ENCODE results near the gene OGFOD2. TPM values are rescaled to one million over a fixed set of nuclear protein-coding genes. Genes with fewer than 3 reads are reported as not detected.

Gene OGFOD2
- total RNA-seq, 1 experiment from 2014 or later, result 35.6 TPM

DNA sequence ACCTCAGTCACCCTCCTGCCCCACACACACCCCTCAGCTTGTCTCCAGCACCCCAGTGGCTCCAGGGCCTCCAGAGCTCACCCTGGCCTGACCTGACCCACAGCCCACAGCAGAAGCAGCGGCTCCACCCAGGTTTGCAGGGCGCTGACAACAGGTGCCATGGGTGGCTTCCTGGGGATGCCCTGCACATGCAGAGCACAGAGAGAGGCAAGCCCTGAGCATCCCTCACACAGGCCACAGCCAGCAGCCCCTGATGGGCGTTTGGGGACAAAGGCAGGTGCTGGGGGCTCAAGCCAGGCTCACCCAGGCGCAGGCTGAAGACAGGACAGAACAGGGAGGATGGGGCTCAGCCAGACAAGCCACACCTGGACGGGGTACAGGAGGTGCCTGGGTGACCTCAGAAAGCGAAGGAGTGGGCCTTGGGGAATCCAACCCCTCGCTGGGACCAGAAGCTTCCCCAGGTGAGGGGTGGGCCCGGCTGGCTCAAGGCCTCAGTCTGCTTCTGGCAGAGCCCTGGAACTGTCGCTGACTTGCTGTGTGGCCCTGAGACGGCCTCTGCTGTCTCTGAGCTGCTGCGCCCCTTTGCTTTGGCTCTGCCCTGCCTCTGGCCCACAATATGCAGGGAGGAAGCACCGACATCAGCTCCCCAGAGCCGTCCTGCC lies 16.0 kb downstream of the OGFOD2 start:
- Histone ChIP-seq H3K9me2 (replicated peaks; ENCODE audit: low read length) (no peaks in the 10 kb centered on the region), H3F3A (ENCODE audit: low read length, unreplicated experiment) (no peaks in the 10 kb centered on the region), H3K4me1 (ENCODE audit: insufficient read depth, low read length) (no peaks in the 10 kb centered on the region), H2AFZ (ENCODE audit: low read length) (no peak overlapping the region), H3K9me3 (ENCODE audit: low read length) (no peaks in the 10 kb centered on the region), H4K20me1 (ENCODE audit: low read length) (no peaks in the 10 kb centered on the region), H3K36me3 (ENCODE audit: low read depth, low read length) (no peaks in the 10 kb centered on the region), H3K27ac (ENCODE audit: low read length) (no peak overlapping the region), H3K4me2 (ENCODE audit: low read length) (no peak overlapping the region), H3K79me2 (ENCODE audit: low read length) (no peaks in the 10 kb centered on the region), H3K4me3 (ENCODE audit: low read length) (no peak overlapping the region), H3K9ac (ENCODE audit: low read length) (no peak overlapping the region), H3K27me3 (ENCODE audit: low read length) (no peaks in the 10 kb centered on the region)
- CTCF ChIA-PET, result no interaction called here
- intact Hi-C loops (cut with micrococcal nuclease), result no loop called here
- POLR2A ChIA-PET (ENCODE audit: unreplicated experiment), result no interaction called here
- TF ChIP-seq EZH2phosphoT487 (IDR thresholded peaks at IDR 0.05; ENCODE audit: borderline replicate concordance, low read length), result no peak
- no peak for TF ChIP-seq CTCF (conservative IDR thresholded peaks at IDR 0.05; ENCODE audit: low read depth, low read length)
- no peak for TF ChIP-seq EZH2 (IDR thresholded peaks at IDR 0.05; ENCODE audit: low read length, unreplicated experiment)
- no TSS peak for BruUV-seq (replicated peaks)
- DNase-seq (no peak), ATAC-seq (no peak)

- Histone ChIP-seq H3F3A (ENCODE audit: low read length, unreplicated experiment) (no peaks in the 10 kb centered on the region), H2AFZ (ENCODE audit: low read length) (no peak overlapping the region), H3K9ac (ENCODE audit: low read length) (no peak overlapping the region), H3K4me1 (ENCODE audit: insufficient read depth, low read length) (no peaks in the 10 kb centered on the region), H3K4me2 (ENCODE audit: low read length) (no peak overlapping the region), H3K36me3 (ENCODE audit: low read depth, low read length) (no peaks in the 10 kb centered on the region), H3K79me2 (ENCODE audit: low read length) (no peaks in the 10 kb centered on the region), H3K27me3 (ENCODE audit: low read length) (no peaks in the 10 kb centered on the region), H3K4me3 (ENCODE audit: low read length) (no peak overlapping the region), H3K9me2 (replicated peaks; ENCODE audit: low read length) (no peaks in the 10 kb centered on the region), H3K9me3 (ENCODE audit: low read length) (no peaks in the 10 kb centered on the region), H3K27ac (ENCODE audit: low read length) (no peak overlapping the region), H4K20me1 (ENCODE audit: low read length) (no peaks in the 10 kb centered on the region)
- DNase-seq (no peak), ATAC-seq (no peak)
- TF ChIP-seq EZH2 (IDR thresholded peaks at IDR 0.05; ENCODE audit: low read length, unreplicated experiment), result no peak
- TF ChIP-seq CTCF (conservative IDR thresholded peaks at IDR 0.05; ENCODE audit: low read depth, low read length), result no peak
- no peak for TF ChIP-seq EZH2phosphoT487 (IDR thresholded peaks at IDR 0.05; ENCODE audit: borderline replicate concordance, low read length)
- intact Hi-C loops (cut with micrococcal nuclease), result no loop called here
- BruUV-seq (replicated peaks), result no TSS peak
- ChIA-PET POLR2A (ENCODE audit: unreplicated experiment) (no interaction called here), CTCF (no interaction called here)
Observed at GRCh38 chr12:122991623-122992275, 16.7 kb downstream of the OGFOD2 start.

DNA sequence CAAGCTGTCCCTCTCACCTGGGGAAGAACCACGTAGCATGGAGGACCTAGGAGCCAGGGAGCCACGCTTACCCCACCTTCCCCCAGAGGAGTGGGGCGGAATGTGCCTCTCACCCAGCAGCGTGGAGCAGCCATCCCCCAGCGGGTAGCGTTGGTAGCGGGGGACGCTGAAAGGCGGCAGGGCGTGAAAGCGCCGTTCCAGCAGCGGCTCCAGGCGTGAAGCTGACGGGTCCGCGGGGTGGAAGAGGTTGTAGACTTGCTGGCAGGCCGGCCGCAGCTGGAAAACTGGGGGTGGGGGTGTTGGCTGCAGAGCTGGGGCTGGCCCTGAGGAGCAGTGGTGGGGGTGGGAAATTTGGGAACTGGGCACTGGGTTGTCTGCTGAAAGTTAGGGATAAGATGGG lies 17.3 kb downstream of the OGFOD2 start:
- no peak overlapping the region for H3K4me3 ChIP-seq (ENCODE audit: low read length)

More for the DNA sequence above, 17.3 kb downstream of the OGFOD2 start:
- Histone ChIP-seq H3K79me2 (ENCODE audit: low read length) (no peaks in the 10 kb centered on the region), H3K36me3 (ENCODE audit: low read depth, low read length) (no peaks in the 10 kb centered on the region), H4K20me1 (ENCODE audit: low read length) (no peaks in the 10 kb centered on the region), H3K9me3 (ENCODE audit: low read length) (no peaks in the 10 kb centered on the region), H2AFZ (ENCODE audit: low read length) (no peak overlapping the region), H3K27me3 (ENCODE audit: low read length) (no peaks in the 10 kb centered on the region), H3K4me2 (ENCODE audit: low read length) (no peak overlapping the region), H3K9me2 (replicated peaks; ENCODE audit: low read length) (no peaks in the 10 kb centered on the region), H3K27ac (ENCODE audit: low read length) (no peak overlapping the region), H3K4me1 (ENCODE audit: insufficient read depth, low read length) (no peaks in the 10 kb centered on the region), H3K9ac (ENCODE audit: low read length) (no peak overlapping the region), H3F3A (ENCODE audit: low read length, unreplicated experiment) (no peaks in the 10 kb centered on the region)
- no TSS peak for BruUV-seq (replicated peaks)
- no peak for ATAC-seq
- POLR2A ChIA-PET (ENCODE audit: unreplicated experiment), result no interaction called here
- CTCF ChIA-PET, result no interaction called here
- no peak for DNase-seq
- intact Hi-C loops (cut with micrococcal nuclease), result no loop called here
- no peak for TF ChIP-seq EZH2 (IDR thresholded peaks at IDR 0.05; ENCODE audit: low read length, unreplicated experiment)
- TF ChIP-seq EZH2phosphoT487 (IDR thresholded peaks at IDR 0.05; ENCODE audit: borderline replicate concordance, low read length), result no peak
- TF ChIP-seq CTCF (conservative IDR thresholded peaks at IDR 0.05; ENCODE audit: low read depth, low read length), result no peak
